Measurements from ENCODE around the gene TMEM259. TPM values are rescaled to one million over a fixed set of nuclear protein-coding genes. Genes with fewer than 3 reads are reported as not detected.

TMEM259 gene
- total and polyA plus RNA-seq, 2 of the 8 experiments (the other 6 are each of a cell fraction or from before 2014, with no cell fraction given), result 140 to 243 TPM

DNA sequence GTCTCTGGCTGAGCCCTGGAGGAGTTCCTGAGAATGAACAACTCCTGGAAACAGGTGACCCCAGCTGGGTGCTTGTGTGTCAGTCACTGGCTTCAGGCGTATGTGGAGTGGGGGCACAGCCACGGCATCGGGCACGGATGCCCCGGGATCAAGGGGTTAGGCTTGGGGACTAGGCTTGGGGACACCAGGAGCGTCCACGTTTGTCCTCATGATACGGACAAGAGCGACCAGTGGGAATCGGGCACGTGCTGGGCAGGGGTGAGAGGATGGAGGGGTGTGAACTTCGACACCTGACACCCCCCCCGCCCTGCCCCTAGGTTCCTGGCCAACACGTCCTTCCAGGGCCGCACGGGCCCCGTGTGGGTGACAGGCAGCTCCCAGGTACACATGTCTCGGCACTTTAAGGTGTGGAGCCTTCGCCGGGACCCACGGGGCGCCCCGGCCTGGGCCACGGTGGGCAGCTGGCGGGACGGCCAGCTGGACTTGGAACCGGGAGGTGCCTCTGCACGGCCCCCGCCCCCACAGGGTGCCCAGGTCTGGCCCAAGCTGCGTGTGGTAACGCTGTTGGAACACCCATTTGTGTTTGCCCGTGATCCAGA lies 16.6 kb downstream of the TMEM259 start:
- Histone ChIP-seq H3K79me1 (ENCODE audit: low read depth, low read length) (no peaks in the 10 kb centered on the region), H2AK5ac (ENCODE audit: low read depth, low read length) (no peak overlapping the region), H2BK20ac (ENCODE audit: low read length) (no peak overlapping the region), H2BK5ac (ENCODE audit: low read depth, low read length) (no peak overlapping the region), H2AFZ (ENCODE audit: low read length) (no peak overlapping the region), H3K14ac (ENCODE audit: insufficient read length) (no peak overlapping the region), H3K4me2 (ENCODE audit: insufficient read depth in 1 of 2, low read depth in 2 of 2, low read length in 2 of 2) (no peak overlapping the region), H3K4me3 (ENCODE audit: extremely low read depth in 1 of 4, insufficient read depth in 2 of 4, low read depth in 3 of 4, low read length in 4 of 4) (no peak overlapping the region), H3K56ac (replicated peaks; ENCODE audit: insufficient read length, low read depth, low read length) (no peak overlapping the region), H2BK15ac (ENCODE audit: low read length) (no peak overlapping the region), H4K91ac (replicated peaks; ENCODE audit: insufficient read length, low read length) (no peak overlapping the region), H3K9me3 (ENCODE audit: insufficient read depth in 2 of 2, low read depth in 1 of 2, low read length in 1 of 2) (no peaks in the 10 kb centered on the region), H2BK120ac (replicated peaks; ENCODE audit: low read depth, low read length) (no peak overlapping the region), H3K27ac (ENCODE audit: low read depth, low read length) (no peak overlapping the region), H3K18ac (ENCODE audit: extremely low read depth, low read length) (no peak overlapping the region), H3K27me3 (replicated peaks in 1 of 4; ENCODE audit: control insufficient read depth in 3 of 4, extremely low read depth in 1 of 4, insufficient read depth in 3 of 4, low read length in 3 of 4) (peaks cover 6 to 21% (median 14%) of the 10 kb centered on the region in 4 experiments), H3K4me1 (replicated peaks in 1 of 4; ENCODE audit: control insufficient read depth in 3 of 4, insufficient read depth in 4 of 4, low read length in 3 of 4) (peaks cover 0 to 4% (median 1%) of the 10 kb centered on the region in 4 experiments; a peak in 3 of 7 replicates), H4K5ac (ENCODE audit: insufficient read length, low read depth, low read length) (no peak overlapping the region), H3K23me2 (ENCODE audit: low read depth, low read length) (peaks cover 2% of the 10 kb centered on the region; the same call in 1 of the 2 replicates), H3K79me2 (ENCODE audit: control insufficient read depth in 1 of 2, insufficient read depth in 2 of 2, low read length in 2 of 2) (no peaks in the 10 kb centered on the region), H3K4ac (replicated peaks; ENCODE audit: insufficient read length, low read depth, low read length) (no peak overlapping the region), H3K23ac (ENCODE audit: insufficient read length) (no peak overlapping the region), H4K8ac (ENCODE audit: extremely low read depth, insufficient read depth, low read length) (no peak overlapping the region), H3K36me3 (ENCODE audit: control insufficient read depth in 2 of 4, insufficient read depth in 4 of 4, low read length in 3 of 4) (peaks cover 0 to 8% (median 0%) of the 10 kb centered on the region in 4 experiments; a peak in 2 of 8 replicates), H4K20me1 (replicated peaks in 1 of 2; ENCODE audit: control insufficient read depth in 1 of 2, insufficient read depth in 2 of 2, low read length in 2 of 2) (peaks cover 0 to 4% of the 10 kb centered on the region in 2 experiments), H3K9ac (replicated peaks in 1 of 4; ENCODE audit: extremely low read depth in 1 of 4, low read depth in 3 of 4, low read length in 3 of 4) (no peak overlapping the region), H2BK12ac (ENCODE audit: low read depth, low read length) (no peak overlapping the region)
- no peak for DNase-seq (ENCODE audit: low read depth in 1 of 2, low spot score in 2 of 2)
- no peak for FAIRE-seq
- WGBS, 2 experiments (ENCODE audit: extremely low coverage in 1 of 2, insufficient coverage in 1 of 2, insufficient read length in 1 of 2, insufficient replicate concordance in 2 of 2, low coverage in 1 of 2, low lambda C conversion rate in 2 of 2, missing lambda C conversion rate in 1 of 2), result 88% methylated on average over 30 of the region's 32 CpGs; no CpG with 5 or more reads in 1 of the 2 experiments
- POLR2A ChIA-PET (ENCODE audit: partially characterized antibody), result interaction anchor here (0.8 to 7.7 kb wide), 8 partner anchors 9 to 228 kb away, joined by 3 to 81 read pairs (median 4); partner anchors contain the start of gene WDR18
- CTCF ChIA-PET (ENCODE audit: partially characterized antibody), result interaction anchor here (0.6 to 1.5 kb wide), 9 partner anchors 9 to 188 kb away, joined by 3 to 7 read pairs (median 4); no protein-coding TSS in a partner anchor
- TF ChIP-seq TCF12 (IDR thresholded peaks at IDR 0.05; ENCODE audit: low read depth, low read length), result no peak
- TF ChIP-seq MAX (IDR thresholded peaks at IDR 0.05), result peak; percentile 34; the same call in 1 of the 2 replicates

Data from H1 (cell line).